ENCODE measurements around the gene FUZ. TPM values are rescaled to one million over a fixed set of nuclear protein-coding genes. Genes with fewer than 3 reads are reported as not detected.

The FUZ gene
- total and polyA plus RNA-seq, 2 of the 4 experiments (the other 2 are of a cell fraction), result 12.1 to 14.3 TPM

DNA sequence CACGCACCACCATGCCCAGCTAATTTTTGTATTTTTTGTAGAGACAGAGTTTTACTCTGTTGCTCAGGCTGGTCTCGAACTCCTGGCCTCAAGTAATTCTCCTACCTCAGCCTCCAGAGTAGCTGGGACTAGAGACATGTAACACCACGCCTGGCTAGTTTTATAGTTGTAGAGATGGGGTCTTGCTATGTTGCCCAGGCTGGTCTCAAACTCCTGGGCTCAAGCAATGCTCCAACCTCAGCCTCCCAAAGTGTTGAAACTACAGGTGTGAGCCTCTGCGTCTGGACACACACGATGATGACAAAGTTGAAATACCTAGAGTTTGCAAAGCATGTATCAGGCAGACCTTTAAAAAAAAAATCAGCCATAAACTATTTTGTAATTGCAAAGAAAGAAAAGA is 33.3 kb upstream of the FUZ start:
- no CpG with 5 or more reads among the region's 5 CpGs for WGBS, 2 experiments (ENCODE audit: extremely low coverage in 2 of 2, insufficient read length in 1 of 2)
- H3K4me3 ChIP-seq (ENCODE audit: insufficient read depth, low read depth, low read length), result no peak overlapping the region
- in situ Hi-C loops (cut with MboI; ENCODE audit: low sequenced_read_pairs), result no loop called here
- no peak overlapping the region for H3K4ac ChIP-seq (ENCODE audit: low read depth, low read length)
- no peaks in the 10 kb centered on the region for H3K27me3 ChIP-seq (ENCODE audit: control insufficient read depth, insufficient read depth, low read length)
- H3K56ac ChIP-seq (ENCODE audit: extremely low read depth, insufficient read depth, low read length), result no peak overlapping the region
- no peak for DNase-seq
- no peak for ATAC-seq (ENCODE audit: low read depth)
- no peaks in the 10 kb centered on the region for H3K9me3 ChIP-seq (ENCODE audit: control insufficient read depth, insufficient read depth, low read length)
- 0 out of 2 replicates have a peak, but pooled peaks cover 2% of the 10 kb centered on the region for H3K36me3 ChIP-seq (ENCODE audit: control insufficient read depth, insufficient read depth, low read length)
- peaks cover 12% of the 10 kb centered on the region for H3K9me1 ChIP-seq (ENCODE audit: insufficient read depth, low read length)
- H4K8ac ChIP-seq (ENCODE audit: low read depth in 2 of 2, low read length in 2 of 2), result no peak overlapping the region
- H3K9ac ChIP-seq (ENCODE audit: low read depth, low read length), result no peak overlapping the region
- BruUV-seq (replicated peaks), result no TSS peak
- TF ChIP-seq RCOR1 (IDR thresholded peaks at IDR 0.05; ENCODE audit: insufficient replicate concordance, low read length) (no peak), USF2 (IDR thresholded peaks at IDR 0.05; ENCODE audit: low read depth, low read length) (no peak), CEBPB (IDR thresholded peaks at IDR 0.05; ENCODE audit: low read depth, low read length) (no peak), MAZ (IDR thresholded peaks at IDR 0.05; ENCODE audit: borderline replicate concordance, low read depth, low read length) (no peak), RFX5 (IDR thresholded peaks at IDR 0.05; ENCODE audit: low read depth, low read length) (no peak), MXI1 (IDR thresholded peaks at IDR 0.05; ENCODE audit: borderline replicate concordance, low read depth, low read length) (no peak), MAFK (IDR thresholded peaks at IDR 0.05; ENCODE audit: low read depth, low read length) (no peak), POLR2A (IDR thresholded peaks at IDR 0.05; ENCODE audit: low read depth, low read length) (no peak), NFE2L2 (IDR thresholded peaks at IDR 0.05; ENCODE audit: low read depth, low read length) (no peak), RAD21 (IDR thresholded peaks at IDR 0.05; ENCODE audit: low read length) (no peak), CHD1 (IDR thresholded peaks at IDR 0.05; ENCODE audit: low read depth, low read length) (no peak), BHLHE40 (IDR thresholded peaks at IDR 0.05; ENCODE audit: low read depth, low read length) (no peak), SMC3 (IDR thresholded peaks at IDR 0.05; ENCODE audit: low read depth, low read length) (no peak), FOS (IDR thresholded peaks at IDR 0.05; ENCODE audit: low read depth, low read length) (no peak)
- TF ChIP-seq, protein P1, sequence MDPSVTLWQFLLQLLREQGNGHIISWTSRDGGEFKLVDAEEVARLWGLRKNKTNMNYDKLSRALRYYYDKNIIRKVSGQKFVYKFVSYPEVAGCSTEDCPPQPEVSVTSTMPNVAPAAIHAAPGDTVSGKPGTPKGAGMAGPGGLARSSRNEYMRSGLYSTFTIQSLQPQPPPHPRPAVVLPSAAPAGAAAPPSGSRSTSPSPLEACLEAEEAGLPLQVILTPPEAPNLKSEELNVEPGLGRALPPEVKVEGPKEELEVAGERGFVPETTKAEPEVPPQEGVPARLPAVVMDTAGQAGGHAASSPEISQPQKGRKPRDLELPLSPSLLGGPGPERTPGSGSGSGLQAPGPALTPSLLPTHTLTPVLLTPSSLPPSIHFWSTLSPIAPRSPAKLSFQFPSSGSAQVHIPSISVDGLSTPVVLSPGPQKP (IDR thresholded peaks at IDR 0.05; ENCODE audit: borderline replicate concordance, low read depth, low read length), result no peak
- TF ChIP-seq, protein P2, sequence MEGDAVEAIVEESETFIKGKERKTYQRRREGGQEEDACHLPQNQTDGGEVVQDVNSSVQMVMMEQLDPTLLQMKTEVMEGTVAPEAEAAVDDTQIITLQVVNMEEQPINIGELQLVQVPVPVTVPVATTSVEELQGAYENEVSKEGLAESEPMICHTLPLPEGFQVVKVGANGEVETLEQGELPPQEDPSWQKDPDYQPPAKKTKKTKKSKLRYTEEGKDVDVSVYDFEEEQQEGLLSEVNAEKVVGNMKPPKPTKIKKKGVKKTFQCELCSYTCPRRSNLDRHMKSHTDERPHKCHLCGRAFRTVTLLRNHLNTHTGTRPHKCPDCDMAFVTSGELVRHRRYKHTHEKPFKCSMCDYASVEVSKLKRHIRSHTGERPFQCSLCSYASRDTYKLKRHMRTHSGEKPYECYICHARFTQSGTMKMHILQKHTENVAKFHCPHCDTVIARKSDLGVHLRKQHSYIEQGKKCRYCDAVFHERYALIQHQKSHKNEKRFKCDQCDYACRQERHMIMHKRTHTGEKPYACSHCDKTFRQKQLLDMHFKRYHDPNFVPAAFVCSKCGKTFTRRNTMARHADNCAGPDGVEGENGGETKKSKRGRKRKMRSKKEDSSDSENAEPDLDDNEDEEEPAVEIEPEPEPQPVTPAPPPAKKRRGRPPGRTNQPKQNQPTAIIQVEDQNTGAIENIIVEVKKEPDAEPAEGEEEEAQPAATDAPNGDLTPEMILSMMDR (conservative IDR thresholded peaks at IDR 0.05; ENCODE audit: low read depth, low read length), result no peak
- intact Hi-C loops (cut with micrococcal nuclease), result no loop called here
- H3K14ac ChIP-seq (replicated peaks; ENCODE audit: low read depth, low read length), result no peak overlapping the region
- H4K91ac ChIP-seq (ENCODE audit: insufficient read depth, low read depth, low read length), result no peak overlapping the region
- H2AK9ac ChIP-seq (replicated peaks; ENCODE audit: low read depth, low read length, poor library complexity), result no peak overlapping the region
- H2BK20ac ChIP-seq (ENCODE audit: low read depth, low read length), result no peak overlapping the region
- H3K27ac ChIP-seq (ENCODE audit: insufficient read depth, low read length), result no peak overlapping the region
- ChIA-PET CTCF (no interaction called here), POLR2A (ENCODE audit: unreplicated experiment) (no interaction called here)
- peaks cover 9% of the 10 kb centered on the region; the same call in 1 of the 2 replicates for H4K20me1 ChIP-seq (ENCODE audit: insufficient read depth, low read length)
- H2BK15ac ChIP-seq (ENCODE audit: low read depth, low read length), result no peak overlapping the region
- H3K18ac ChIP-seq (ENCODE audit: low read depth, low read length), result no peak overlapping the region
- peaks cover 8% of the 10 kb centered on the region for H3K4me1 ChIP-seq (ENCODE audit: control insufficient read depth, insufficient read depth, low read length)
- no peak overlapping the region for H2BK120ac ChIP-seq (ENCODE audit: low read depth, low read length)
- dilution Hi-C loops (cut with HindIII; ENCODE audit: low sequenced_read_pairs, unreplicated experiment), result no loop called here
- no peak overlapping the region for H4K5ac ChIP-seq (ENCODE audit: low read depth, low read length)
- H2BK5ac ChIP-seq (ENCODE audit: low read depth, low read length, poor library complexity, severe bottlenecking), result no peak overlapping the region
- peaks cover 24 to 51% of the 10 kb centered on the region in 2 experiments for H3K79me1 ChIP-seq (ENCODE audit: low read depth in 1 of 2, low read length in 2 of 2)
- H2AK5ac ChIP-seq (ENCODE audit: low read depth, low read length), result no peak overlapping the region
- H3K23ac ChIP-seq (ENCODE audit: low read depth, low read length), result no peak overlapping the region
- no peak overlapping the region for H3K4me2 ChIP-seq (ENCODE audit: low read depth, low read length)
- H2AFZ ChIP-seq (replicated peaks; ENCODE audit: low read length, poor library complexity), result no peak overlapping the region

All from IMR-90 (cell line).